ENCODE results near the gene NAGS. TPM values are rescaled to one million over a fixed set of nuclear protein-coding genes. Genes with fewer than 3 reads are reported as not detected.

Gene NAGS
- total and polyA plus RNA-seq, 2 experiments from 2014 or later = 4.2 to 7.2 TPM

DNA sequence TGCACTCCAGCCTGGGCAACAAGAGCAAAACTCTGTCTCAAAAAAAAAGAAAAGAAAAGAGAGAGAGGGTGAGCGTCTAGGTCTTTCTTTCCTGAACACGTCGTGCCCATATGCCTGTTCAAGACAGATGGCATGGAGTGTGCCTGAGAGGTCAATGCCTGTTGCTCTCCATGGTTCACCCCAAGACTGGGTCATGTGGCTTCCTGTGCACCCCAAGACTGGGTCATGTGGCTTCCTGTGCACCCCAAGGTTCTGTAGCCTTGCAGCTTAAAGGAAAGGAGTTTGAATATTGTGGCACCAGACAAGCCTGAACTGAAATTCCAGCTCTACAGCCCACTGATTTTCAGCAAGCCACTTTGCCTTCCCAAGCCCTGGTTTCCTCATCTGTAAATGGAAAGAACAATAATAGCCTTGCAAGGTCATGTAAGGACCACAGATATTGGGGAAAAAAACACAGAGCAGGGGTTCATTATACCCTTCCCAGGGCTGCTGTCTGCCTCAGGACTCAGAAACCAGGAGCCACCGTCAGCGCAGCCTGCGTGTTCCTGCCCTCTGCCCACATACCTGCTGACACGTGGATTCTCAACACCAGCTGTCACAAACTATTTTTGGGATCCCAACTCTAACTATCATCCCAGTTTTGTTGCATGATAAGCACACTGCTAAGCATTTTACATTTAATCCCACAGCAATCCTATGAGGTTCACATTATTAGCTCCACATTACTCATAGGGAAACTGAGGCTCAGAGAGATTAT is 18.0 kb upstream of the NAGS start:
- Histone ChIP-seq H4K20me1 (replicated peaks; ENCODE audit: insufficient read depth) (no peaks in the 10 kb centered on the region), H3K79me2 (replicated peaks; ENCODE audit: insufficient read depth) (no peaks in the 10 kb centered on the region), H3K4me2 (no peak overlapping the region), H3K27me3 (ENCODE audit: insufficient read depth) (peaks cover 37% of the 10 kb centered on the region), H2AFZ (no peak overlapping the region), H3K36me3 (ENCODE audit: insufficient read depth) (no peaks in the 10 kb centered on the region), H3K27ac (ENCODE audit: low read depth) (no peak overlapping the region), H3K4me3 (no peak overlapping the region), H3K9me2 (ENCODE audit: insufficient read depth) (no peaks in the 10 kb centered on the region), H3F3A (replicated peaks; ENCODE audit: low read depth) (0 out of 2 replicates have a peak, but pooled peaks cover 3% of the 10 kb centered on the region), H3K4me1 (ENCODE audit: insufficient read depth) (peaks cover 8% of the 10 kb centered on the region; the same call in 1 of the 2 replicates)
- Mint-ChIP-seq H3K27me3 (ENCODE audit: insufficient read depth, low read depth, poor library complexity) (peaks cover 20% of the 10 kb centered on the region), H3K4me1 (peaks cover 12% of the 10 kb centered on the region; the same call in 2 of the 3 replicates), H3K27ac (no peak overlapping the region), H3K9me3 (no peaks in the 10 kb centered on the region), H3K36me3 (ENCODE audit: low read depth) (no peaks in the 10 kb centered on the region), H3K4me3 (no peak overlapping the region)
- no peak for TF ChIP-seq STAT1 (IDR thresholded peaks at IDR 0.05; ENCODE audit: unreplicated experiment)
- no peak for TF ChIP-seq EZH2phosphoT487 (IDR thresholded peaks at IDR 0.05; ENCODE audit: unreplicated experiment)
- TF ChIP-seq EZH2 (IDR thresholded peaks at IDR 0.05; ENCODE audit: low read depth, unreplicated experiment) = no peak
- TF ChIP-seq ZNF114 (CRISPR knock-in tag; IDR thresholded peaks at IDR 0.05) = no peak
- ATAC-seq = no peak
- no peak for DNase-seq (ENCODE audit: low spot score)

GRCh38 chr17:43987131-43988021 is 17.0 kb upstream of the NAGS start:
- no peak overlapping the region for H3K4me3 ChIP-seq
- no peak overlapping the region for H3K4me2 ChIP-seq
- peaks cover 12% of the 10 kb centered on the region; the same call in 2 of the 3 replicates for H3K4me1 Mint-ChIP-seq
- DNase-seq (ENCODE audit: low spot score) = no peak
- H2AFZ ChIP-seq = no peak overlapping the region
- H3K79me2 ChIP-seq (replicated peaks; ENCODE audit: insufficient read depth) = no peaks in the 10 kb centered on the region
- peaks cover 29% of the 10 kb centered on the region for H3K27me3 ChIP-seq (ENCODE audit: insufficient read depth)
- no peak for ATAC-seq
- no peaks in the 10 kb centered on the region for H3K9me3 Mint-ChIP-seq
- no peaks in the 10 kb centered on the region for H3K36me3 Mint-ChIP-seq (ENCODE audit: low read depth)
- no peak overlapping the region for H3K27ac ChIP-seq (ENCODE audit: low read depth)
- peaks cover 17% of the 10 kb centered on the region for H3K27me3 Mint-ChIP-seq (ENCODE audit: insufficient read depth, low read depth, poor library complexity)
- no peaks in the 10 kb centered on the region for H4K20me1 ChIP-seq (replicated peaks; ENCODE audit: insufficient read depth)
- no peak overlapping the region for H3K27ac Mint-ChIP-seq
- no peak overlapping the region for H3K4me3 Mint-ChIP-seq
- H3K9me2 ChIP-seq (ENCODE audit: insufficient read depth) = no peaks in the 10 kb centered on the region
- peaks cover 8% of the 10 kb centered on the region; the same call in 1 of the 2 replicates for H3K4me1 ChIP-seq (ENCODE audit: insufficient read depth)
- no peaks in the 10 kb centered on the region for H3K36me3 ChIP-seq (ENCODE audit: insufficient read depth)
- H3F3A ChIP-seq (replicated peaks; ENCODE audit: low read depth) = 0 out of 2 replicates have a peak, but pooled peaks cover 3% of the 10 kb centered on the region
- no peak for TF ChIP-seq POLR2AphosphoS5 (IDR thresholded peaks at IDR 0.05; ENCODE audit: low read depth)
- no peak for TF ChIP-seq EZH2 (IDR thresholded peaks at IDR 0.05; ENCODE audit: low read depth, unreplicated experiment)
- no peak for TF ChIP-seq CTCF (conservative IDR thresholded peaks at IDR 0.05; ENCODE audit: low read depth in 2 of 2)
- TF ChIP-seq ZNF331 (CRISPR knock-in tag; IDR thresholded peaks at IDR 0.05; ENCODE audit: low read depth) = no peak
- TF ChIP-seq ZNF114 (CRISPR knock-in tag; IDR thresholded peaks at IDR 0.05) = no peak
- no peak for TF ChIP-seq STAT1 (IDR thresholded peaks at IDR 0.05; ENCODE audit: unreplicated experiment)
- TF ChIP-seq, protein P1, sequence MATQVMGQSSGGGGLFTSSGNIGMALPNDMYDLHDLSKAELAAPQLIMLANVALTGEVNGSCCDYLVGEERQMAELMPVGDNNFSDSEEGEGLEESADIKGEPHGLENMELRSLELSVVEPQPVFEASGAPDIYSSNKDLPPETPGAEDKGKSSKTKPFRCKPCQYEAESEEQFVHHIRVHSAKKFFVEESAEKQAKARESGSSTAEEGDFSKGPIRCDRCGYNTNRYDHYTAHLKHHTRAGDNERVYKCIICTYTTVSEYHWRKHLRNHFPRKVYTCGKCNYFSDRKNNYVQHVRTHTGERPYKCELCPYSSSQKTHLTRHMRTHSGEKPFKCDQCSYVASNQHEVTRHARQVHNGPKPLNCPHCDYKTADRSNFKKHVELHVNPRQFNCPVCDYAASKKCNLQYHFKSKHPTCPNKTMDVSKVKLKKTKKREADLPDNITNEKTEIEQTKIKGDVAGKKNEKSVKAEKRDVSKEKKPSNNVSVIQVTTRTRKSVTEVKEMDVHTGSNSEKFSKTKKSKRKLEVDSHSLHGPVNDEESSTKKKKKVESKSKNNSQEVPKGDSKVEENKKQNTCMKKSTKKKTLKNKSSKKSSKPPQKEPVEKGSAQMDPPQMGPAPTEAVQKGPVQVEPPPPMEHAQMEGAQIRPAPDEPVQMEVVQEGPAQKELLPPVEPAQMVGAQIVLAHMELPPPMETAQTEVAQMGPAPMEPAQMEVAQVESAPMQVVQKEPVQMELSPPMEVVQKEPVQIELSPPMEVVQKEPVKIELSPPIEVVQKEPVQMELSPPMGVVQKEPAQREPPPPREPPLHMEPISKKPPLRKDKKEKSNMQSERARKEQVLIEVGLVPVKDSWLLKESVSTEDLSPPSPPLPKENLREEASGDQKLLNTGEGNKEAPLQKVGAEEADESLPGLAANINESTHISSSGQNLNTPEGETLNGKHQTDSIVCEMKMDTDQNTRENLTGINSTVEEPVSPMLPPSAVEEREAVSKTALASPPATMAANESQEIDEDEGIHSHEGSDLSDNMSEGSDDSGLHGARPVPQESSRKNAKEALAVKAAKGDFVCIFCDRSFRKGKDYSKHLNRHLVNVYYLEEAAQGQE (IDR thresholded peaks at IDR 0.05; ENCODE audit: unreplicated experiment) = no peak
- no peak for TF ChIP-seq EZH2phosphoT487 (IDR thresholded peaks at IDR 0.05; ENCODE audit: unreplicated experiment)
- no peak for TF ChIP-seq NANOG (IDR thresholded peaks at IDR 0.05; ENCODE audit: borderline replicate concordance)
